Measurements from ENCODE around the gene RBM34.
"Not testable (repeated sequence)": the region's sequence is repeated elsewhere in the genome, so short reads cannot be mapped to it uniquely, and the experiment has no call there.

The RBM34 gene

GRCh38 chr1:235108876-235109275 lies 52.2 kb downstream of the RBM34 start:
- DNase-seq, result no peak

- DNase-seq, result no peak
These were observed 52.9 kb downstream of the RBM34 start for GRCh38 chr1:235108185-235108593.

GRCh38 chr1:235107368-235108184 lies 53.5 kb downstream of the RBM34 start:
- DNase-seq, result no peak

- DNase-seq, result no peak
These were observed 54.6 kb downstream of the RBM34 start for GRCh38 chr1:235106457-235106856.

GRCh38 chr1:235105051-235106043 lies 55.7 kb downstream of the RBM34 start:
- peak; percentile 45 for DNase-seq

- DNase-seq, result no peak
These were observed 58.0 kb downstream of the RBM34 start for GRCh38 chr1:235102993-235103411.

- no peak for DNase-seq
These were observed 58.8 kb downstream of the RBM34 start for GRCh38 chr1:235102259-235102582.

- DNase-seq, result no peak
These were observed 59.3 kb downstream of the RBM34 start for GRCh38 chr1:235101558-235102258.

GRCh38 chr1:235100194-235100772 lies 60.8 kb downstream of the RBM34 start:
- no peak for DNase-seq

- no peak for DNase-seq
These were observed 62.1 kb downstream of the RBM34 start for GRCh38 chr1:235098991-235099390.

GRCh38 chr1:235098547-235098946 lies 62.5 kb downstream of the RBM34 start:
- no peak for DNase-seq

- not testable (repeated sequence) for DNase-seq
These were observed 63.5 kb downstream of the RBM34 start for GRCh38 chr1:235097501-235097900.

- no peak for DNase-seq
These were observed 65.0 kb downstream of the RBM34 start for GRCh38 chr1:235095938-235096562.

- DNase-seq, result peak; percentile 51
These were observed 67.1 kb downstream of the RBM34 start for GRCh38 chr1:235093696-235094592.

- peak; percentile 51 for DNase-seq
These were observed 67.9 kb downstream of the RBM34 start for GRCh38 chr1:235093013-235093695.

GRCh38 chr1:235092415-235092814 lies 68.6 kb downstream of the RBM34 start:
- DNase-seq, result not testable (repeated sequence)

- not testable (repeated sequence) for DNase-seq
These were observed 69.0 kb downstream of the RBM34 start for GRCh38 chr1:235092045-235092406.

- not testable (repeated sequence) for DNase-seq
These were observed 69.6 kb downstream of the RBM34 start for GRCh38 chr1:235091319-235092044.

- DNase-seq, result no peak
These were observed 70.5 kb downstream of the RBM34 start for GRCh38 chr1:235090406-235091069.
